Endothelial cell (in vitro differentiated cells): Measurements from ENCODE around the gene DDX20. TPM values are rescaled to one million over a fixed set of nuclear protein-coding genes. Genes with fewer than 3 reads are reported as not detected.

Source experiments
- DNase-seq: peaks from one replicate; pipeline ENCODE4 v3.0.0; 2021; ENCODE audit warnings: low spot score
- H3K27ac Mint-ChIP-seq: one replicate; pipeline ENCODE4 v1.8.0; 2021; ENCODE audit warnings: mixed read lengths, inconsistent platforms; ENCODE audit not compliant: unreplicated experiment
- H3K27me3 Mint-ChIP-seq: one replicate; pipeline ENCODE4 v1.8.0; 2021; ENCODE audit warnings: mild to moderate bottlenecking, moderate library complexity, mixed read lengths, inconsistent platforms; ENCODE audit not compliant: unreplicated experiment
- H3K36me3 Mint-ChIP-seq: one replicate; pipeline ENCODE4 v1.8.0; 2021; ENCODE audit warnings: mild to moderate bottlenecking, low read depth, mixed read lengths, inconsistent platforms; ENCODE audit not compliant: unreplicated experiment
- H3K4me1 Mint-ChIP-seq: one replicate; pipeline ENCODE4 v1.8.0; 2021; ENCODE audit warnings: mild to moderate bottlenecking, mixed read lengths, inconsistent platforms; ENCODE audit not compliant: unreplicated experiment
- H3K4me3 Mint-ChIP-seq: one replicate; pipeline ENCODE4 v1.8.0; 2021; ENCODE audit warnings: mild to moderate bottlenecking, mixed read lengths, inconsistent platforms; ENCODE audit not compliant: unreplicated experiment
- H3K9me3 Mint-ChIP-seq: one replicate; pipeline ENCODE4 v1.8.0; 2021; ENCODE audit warnings: mixed read lengths, inconsistent platforms; ENCODE audit not compliant: unreplicated experiment
- total RNA-seq: library from RNA; stranded (reverse); fragmentation: NEBNext Ultra II Directional; extraction: Animal tissue kit (Norgen Biotek cat#: 25700); gene quantifications from one replicate; pipeline ENCODE4 v1.2.1, GENCODE V29; 2021; ENCODE audit not compliant: unreplicated experiment
- TF ChIP-seq, protein P1 (sequence below): fragments of 200-600 bp; sonication (generic); IDR thresholded peaks from one replicate; pipeline ENCODE4 v1.5.0; 2021; ENCODE audit warnings: antibody characterized with exemption; ENCODE audit not compliant: unreplicated experiment

The DDX20 gene
- total RNA-seq, 1 donor from 2014 or later, result 18.8 TPM

DNA sequence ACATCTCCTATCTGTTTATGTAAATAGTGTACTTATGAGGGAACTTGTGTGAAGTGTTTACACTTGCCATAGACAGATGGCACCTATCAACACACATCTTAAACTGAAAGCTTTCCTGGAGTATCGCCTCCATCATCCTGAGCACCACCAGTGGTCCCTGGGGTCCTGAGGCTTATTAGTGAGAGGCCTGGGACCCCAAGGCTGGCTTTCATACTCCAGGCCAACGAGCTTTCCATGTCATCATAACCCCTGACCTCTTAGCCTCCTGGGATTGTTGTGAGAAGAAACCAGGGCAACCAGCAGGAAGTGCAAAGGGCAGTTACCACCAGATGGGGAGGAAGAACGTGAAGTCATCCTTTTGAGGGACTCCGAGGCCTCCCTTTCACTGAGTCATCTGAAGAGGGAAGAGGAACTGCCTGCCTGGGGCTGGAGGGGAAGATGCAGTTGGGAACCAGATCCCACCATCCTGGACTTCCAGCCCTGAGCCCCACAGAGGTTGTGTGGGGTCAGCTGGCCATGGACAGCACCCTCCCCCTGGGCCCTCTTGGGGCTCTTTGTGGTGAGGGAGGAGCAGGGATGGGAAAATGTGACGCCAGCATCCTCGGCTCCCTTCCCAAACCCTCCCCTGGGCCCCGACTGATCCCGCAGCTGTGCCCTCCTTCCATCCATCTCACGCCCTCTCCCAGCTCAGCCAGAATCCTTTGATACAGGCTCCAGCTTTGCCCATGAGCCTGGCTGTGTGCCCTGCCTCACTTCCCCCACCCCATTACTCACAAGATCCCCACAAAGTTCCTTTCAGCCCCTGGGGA is 22.3 kb upstream of the DDX20 start:
- Mint-ChIP-seq H3K36me3 (peaks cover 28% of the 10 kb centered on the region), H3K27ac (no peak overlapping the region), H3K27me3 (peaks cover 18% of the 10 kb centered on the region), H3K4me1 (peaks cover 32% of the 10 kb centered on the region), H3K4me3 (peak overlapping the region; percentile 77), H3K9me3 (no peaks in the 10 kb centered on the region)
- TF ChIP-seq, protein P1, sequence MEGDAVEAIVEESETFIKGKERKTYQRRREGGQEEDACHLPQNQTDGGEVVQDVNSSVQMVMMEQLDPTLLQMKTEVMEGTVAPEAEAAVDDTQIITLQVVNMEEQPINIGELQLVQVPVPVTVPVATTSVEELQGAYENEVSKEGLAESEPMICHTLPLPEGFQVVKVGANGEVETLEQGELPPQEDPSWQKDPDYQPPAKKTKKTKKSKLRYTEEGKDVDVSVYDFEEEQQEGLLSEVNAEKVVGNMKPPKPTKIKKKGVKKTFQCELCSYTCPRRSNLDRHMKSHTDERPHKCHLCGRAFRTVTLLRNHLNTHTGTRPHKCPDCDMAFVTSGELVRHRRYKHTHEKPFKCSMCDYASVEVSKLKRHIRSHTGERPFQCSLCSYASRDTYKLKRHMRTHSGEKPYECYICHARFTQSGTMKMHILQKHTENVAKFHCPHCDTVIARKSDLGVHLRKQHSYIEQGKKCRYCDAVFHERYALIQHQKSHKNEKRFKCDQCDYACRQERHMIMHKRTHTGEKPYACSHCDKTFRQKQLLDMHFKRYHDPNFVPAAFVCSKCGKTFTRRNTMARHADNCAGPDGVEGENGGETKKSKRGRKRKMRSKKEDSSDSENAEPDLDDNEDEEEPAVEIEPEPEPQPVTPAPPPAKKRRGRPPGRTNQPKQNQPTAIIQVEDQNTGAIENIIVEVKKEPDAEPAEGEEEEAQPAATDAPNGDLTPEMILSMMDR, result no peak
- peak; percentile 49 for DNase-seq

DNA sequence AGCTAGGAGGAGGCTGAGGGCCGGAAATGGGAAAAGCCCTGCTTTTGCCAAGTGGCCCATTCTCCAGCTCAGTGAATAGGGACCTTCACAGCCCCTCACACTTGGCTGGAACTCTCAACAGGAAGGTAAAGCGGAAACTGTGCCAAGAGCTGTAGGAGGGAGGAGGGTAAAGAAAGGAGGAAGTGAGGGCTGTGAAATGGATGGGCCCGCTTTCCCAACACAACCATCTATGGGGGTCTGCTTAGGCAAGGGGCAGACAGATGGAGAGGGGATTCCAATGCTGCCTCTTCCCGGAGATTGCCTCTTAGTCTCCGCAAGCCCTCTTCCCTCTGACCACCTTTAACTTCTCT is 21.7 kb upstream of the DDX20 start:
- H3K9me3 Mint-ChIP-seq, result no peaks in the 10 kb centered on the region
- DNase-seq, result no peak
- no peak overlapping the region for H3K27ac Mint-ChIP-seq
- H3K4me3 Mint-ChIP-seq, result no peak overlapping the region
- peaks cover 28% of the 10 kb centered on the region for H3K36me3 Mint-ChIP-seq
- peaks cover 32% of the 10 kb centered on the region for H3K4me1 Mint-ChIP-seq
- H3K27me3 Mint-ChIP-seq, result peaks cover 20% of the 10 kb centered on the region
- TF ChIP-seq, protein P1, result no peak

DNA sequence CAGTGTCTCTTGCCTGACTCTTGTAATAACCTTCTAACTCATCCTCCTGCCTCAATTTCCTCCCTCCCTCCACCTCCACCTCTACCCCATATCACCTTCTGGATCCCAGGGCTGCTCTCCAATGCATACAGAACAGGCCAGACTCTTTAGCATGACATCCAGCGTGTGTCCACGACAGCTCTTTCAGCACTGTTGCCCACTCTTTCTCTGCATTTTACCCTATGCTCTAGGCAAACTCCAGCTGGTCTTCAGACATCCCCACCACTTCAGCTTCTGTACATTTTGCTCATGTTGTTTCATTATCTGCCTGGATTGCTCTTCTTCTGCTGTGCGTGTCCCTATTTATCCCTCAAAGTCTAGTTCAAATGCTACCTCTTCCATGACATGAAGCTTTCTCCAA is 21.3 kb upstream of the DDX20 start:
- Mint-ChIP-seq H3K27ac (no peak overlapping the region), H3K27me3 (peaks cover 20% of the 10 kb centered on the region), H3K4me1 (peaks cover 28% of the 10 kb centered on the region), H3K9me3 (no peaks in the 10 kb centered on the region), H3K4me3 (no peak overlapping the region), H3K36me3 (peaks cover 28% of the 10 kb centered on the region)
- TF ChIP-seq, protein P1, result no peak
- DNase-seq, result no peak

DNA sequence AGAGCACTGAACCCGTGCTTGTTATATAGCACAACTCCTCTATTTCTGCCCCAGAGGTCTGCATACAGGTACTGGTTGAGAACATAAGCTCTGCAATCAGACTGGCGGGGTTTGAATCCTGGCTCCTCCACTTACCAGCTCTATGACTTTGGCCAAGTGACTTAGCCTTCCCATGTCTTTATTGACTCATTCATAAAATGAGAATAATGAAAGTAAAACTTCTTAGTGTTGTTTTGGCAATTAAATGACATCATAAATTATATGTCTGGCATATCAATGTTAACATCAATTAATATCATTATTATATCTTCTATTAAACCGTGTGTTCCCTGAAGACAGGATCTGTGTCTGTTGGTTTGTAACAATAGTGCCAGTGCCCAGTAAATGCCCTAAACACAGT is 20.8 kb upstream of the DDX20 start:
- Mint-ChIP-seq H3K27me3 (peaks cover 20% of the 10 kb centered on the region), H3K4me3 (no peak overlapping the region), H3K9me3 (no peaks in the 10 kb centered on the region), H3K27ac (no peak overlapping the region), H3K4me1 (peaks cover 27% of the 10 kb centered on the region), H3K36me3 (peaks cover 28% of the 10 kb centered on the region)
- TF ChIP-seq, protein P1, result no peak
- DNase-seq, result no peak

DNA sequence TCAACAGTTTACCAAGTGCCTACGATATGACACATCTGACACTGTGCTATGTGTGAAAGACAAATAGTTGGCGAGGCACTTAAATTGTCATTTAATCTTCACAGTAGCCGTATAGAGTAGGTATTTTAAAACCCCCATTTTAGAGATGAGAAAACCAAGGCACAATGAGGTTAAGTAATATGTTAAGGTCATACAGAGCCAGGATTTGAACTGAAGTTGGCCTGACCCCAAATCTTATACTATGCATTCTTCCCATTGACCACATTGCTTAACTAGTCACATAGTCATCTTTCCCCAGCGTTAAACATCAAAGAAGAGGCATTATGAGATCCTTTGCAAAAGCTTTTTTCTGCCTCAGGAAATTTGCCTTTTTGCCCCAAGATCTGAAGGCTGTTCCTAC is 20.4 kb upstream of the DDX20 start:
- H3K27ac Mint-ChIP-seq, result no peak overlapping the region
- no peaks in the 10 kb centered on the region for H3K9me3 Mint-ChIP-seq
- H3K4me1 Mint-ChIP-seq, result peaks cover 25% of the 10 kb centered on the region
- TF ChIP-seq, protein P1, result no peak
- peaks cover 28% of the 10 kb centered on the region for H3K36me3 Mint-ChIP-seq
- peaks cover 19% of the 10 kb centered on the region for H3K27me3 Mint-ChIP-seq
- no peak overlapping the region for H3K4me3 Mint-ChIP-seq
- DNase-seq, result no peak
